Measurements from ENCODE around the gene UGT1A10.
"Not testable (repeated sequence)": the region's sequence is repeated elsewhere in the genome, so short reads cannot be mapped to it uniquely, and the experiment has no call there.

Gene UGT1A10

GRCh38 chr2:233636306-233636705 lies at the start of gene UGT1A10:
UGT1A10 (plus strand) TSS chr2:233636448; CDS start chr2:233636523, 75 bp downstream.
- not testable (repeated sequence) for H3K27ac ChIP-seq

- H3K27ac ChIP-seq, result no peak overlapping the region
- TF ChIP-seq ZFX (IDR thresholded peaks at IDR 0.05; ENCODE audit: borderline replicate concordance) (no peak), CTCF (IDR thresholded peaks at IDR 0.05) (no peak)
Observed at GRCh38 chr2:233588400-233588799, 47.8 kb upstream of the UGT1A10 start.

GRCh38 chr2:233592706-233593105 lies 43.5 kb upstream of the UGT1A10 start:
- H3K27ac ChIP-seq, result not testable (repeated sequence)

GRCh38 chr2:233593201-233593600 lies 43.0 kb upstream of the UGT1A10 start:
- no peak overlapping the region for H3K27ac ChIP-seq
- TF ChIP-seq ZFX (IDR thresholded peaks at IDR 0.05; ENCODE audit: borderline replicate concordance) (no peak), CTCF (IDR thresholded peaks at IDR 0.05) (no peak)

- H3K27ac ChIP-seq, result no peak overlapping the region
- no peak for TF ChIP-seq CTCF (IDR thresholded peaks at IDR 0.05)
- no peak for TF ChIP-seq ZFX (IDR thresholded peaks at IDR 0.05; ENCODE audit: borderline replicate concordance)
Observed at GRCh38 chr2:233597522-233597921, 38.7 kb upstream of the UGT1A10 start.

- no peak overlapping the region for H3K27ac ChIP-seq
- TF ChIP-seq CTCF (IDR thresholded peaks at IDR 0.05), result no peak
- no peak for TF ChIP-seq ZFX (IDR thresholded peaks at IDR 0.05; ENCODE audit: borderline replicate concordance)
Observed at GRCh38 chr2:233598952-233599351, 37.3 kb upstream of the UGT1A10 start.

- no peak for TF ChIP-seq CTCF (IDR thresholded peaks at IDR 0.05)
- TF ChIP-seq ZFX (IDR thresholded peaks at IDR 0.05; ENCODE audit: borderline replicate concordance), result no peak
- H3K27ac ChIP-seq, result no peak overlapping the region
Observed at GRCh38 chr2:233600386-233600785, 35.9 kb upstream of the UGT1A10 start.

GRCh38 chr2:233602076-233602475 lies 34.2 kb upstream of the UGT1A10 start:
- no peak overlapping the region for H3K27ac ChIP-seq
- no peak for TF ChIP-seq CTCF (IDR thresholded peaks at IDR 0.05)
- TF ChIP-seq ZFX (IDR thresholded peaks at IDR 0.05; ENCODE audit: borderline replicate concordance), result no peak
